HepG2 (cell line): ENCODE results near the gene KLHL36. TPM values are rescaled to one million over a fixed set of nuclear protein-coding genes. Genes with fewer than 3 reads are reported as not detected.

Experiments
- GATAD1 ChIP-seq: IDR thresholded peaks from 2 replicates; pipeline ENCODE4 v1.6.1; 2016; ENCODE audit warnings: missing genetic modification reagents, missing compliant biosample characterization
- SIX4 ChIP-seq: sonication (generic); formaldehyde crosslinking; IDR thresholded peaks from 2 replicates; pipeline ENCODE4 v1.4.0; 2020; ENCODE audit warnings: missing genetic modification reagents
- ZC3H4 ChIP-seq: sonication (generic); formaldehyde crosslinking; IDR thresholded peaks from 2 replicates; pipeline ENCODE4 v1.4.0; 2020; ENCODE audit warnings: missing genetic modification reagents, borderline replicate concordance
- ZNF142 ChIP-seq: sonication (generic); formaldehyde crosslinking; IDR thresholded peaks from 2 replicates; pipeline ENCODE4 v1.4.0; 2020; ENCODE audit warnings: missing genetic modification reagents
- ZNF18 ChIP-seq: sonication (generic); formaldehyde crosslinking; IDR thresholded peaks from 2 replicates; pipeline ENCODE4 v1.8.0; 2022; ENCODE audit warnings: mild to moderate bottlenecking, missing genetic modification reagents; ENCODE audit not compliant: insufficient replicate concordance
- polyA plus RNA-seq, 8 experiments: library from polyadenylated mRNA; depleted of rRNA in 3 of 8; stranded (reverse) in 7 of 8; unstranded in 1 of 8; fragments of >200 nt; fragmentation: Illumina TruSeq in 4 of 8; extraction: Trizol in 4 of 8; gene quantifications; 2 replicates each; pipeline versions ENCODE4 v1.2.1 to v1.2.3, GENCODE V29; 2011 to 2016; ENCODE audit warnings: low read depth in 4 of 8, missing spikeins in 1 of 8, mixed read lengths in 1 of 8; ENCODE audit not compliant: insufficient read depth in 1 of 8
- total RNA-seq, 5 experiments: library from RNA; depleted of rRNA; stranded (reverse); fragments of >200 nt; fragmentation: Illumina TruSeq; extraction: Trizol; gene quantifications; 2 replicates each; pipeline ENCODE4 v1.2.3, GENCODE V29; 2016; ENCODE audit warnings: low read depth in 1 of 5
- TF ChIP-seq, protein P1 (sequence below), 2 experiments: sonication (generic) in 1 of 2; formaldehyde crosslinking in 1 of 2; IDR thresholded peaks; 2 replicates each; pipeline versions ENCODE4 v1.4.0 to v1.6.1; 2018 to 2020; ENCODE audit warnings: missing genetic modification reagents in 2 of 2, borderline replicate concordance in 1 of 2, low read depth in 1 of 2, mild to moderate bottlenecking in 1 of 2, missing biosample characterization in 1 of 2

KLHL36 gene
- total and polyA plus RNA-seq, 2 of the 13 experiments (the other 11 are each of a cell fraction or from before 2014, with no cell fraction given) = 24.3 to 26.0 TPM

GRCh38 chr16:84647828-84648594, at the start of gene KLHL36 (continued):
- TF ChIP-seq ZNF142 (CRISPR knock-in tag) (peak; percentile 55; the same call in 1 of the 2 replicates), ZC3H4 (no peak), ZNF18 (CRISPR knock-in tag) (peak; percentile 72), GATAD1 (CRISPR knock-in tag) (0 out of 2 replicates have a peak, but pooled peaks have one; percentile 17), SIX4 (CRISPR knock-in tag) (no peak)
- TF ChIP-seq, protein P1, sequence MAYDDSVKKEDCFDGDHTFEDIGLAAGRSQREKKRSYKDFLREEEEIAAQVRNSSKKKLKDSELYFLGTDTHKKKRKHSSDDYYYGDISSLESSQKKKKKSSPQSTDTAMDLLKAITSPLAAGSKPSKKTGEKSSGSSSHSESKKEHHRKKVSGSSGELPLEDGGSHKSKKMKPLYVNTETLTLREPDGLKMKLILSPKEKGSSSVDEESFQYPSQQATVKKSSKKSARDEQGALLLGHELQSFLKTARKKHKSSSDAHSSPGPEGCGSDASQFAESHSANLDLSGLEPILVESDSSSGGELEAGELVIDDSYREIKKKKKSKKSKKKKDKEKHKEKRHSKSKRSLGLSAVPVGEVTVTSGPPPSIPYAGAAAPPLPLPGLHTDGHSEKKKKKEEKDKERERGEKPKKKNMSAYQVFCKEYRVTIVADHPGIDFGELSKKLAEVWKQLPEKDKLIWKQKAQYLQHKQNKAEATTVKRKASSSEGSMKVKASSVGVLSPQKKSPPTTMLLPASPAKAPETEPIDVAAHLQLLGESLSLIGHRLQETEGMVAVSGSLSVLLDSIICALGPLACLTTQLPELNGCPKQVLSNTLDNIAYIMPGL (CRISPR knock-in tag; IDR thresholded peaks at IDR 0.05; ENCODE audit: borderline replicate concordance in 1 of 2, low read depth in 1 of 2) = peak in 1 of 2 experiments; percentile 70; a peak in 2 of 4 replicates
